GM19438 (cell line): ENCODE data around the gene PHRF1.

Experiments used
- ATAC-seq: cut with Tn5 transposase; IDR thresholded peaks from one replicate; pipeline ENCODE4 v1.9.1; 2021; ENCODE audit warnings: low read depth; ENCODE audit not compliant: unreplicated experiment

PHRF1 gene

GRCh38 chr11:557328-558132 is 18.7 kb upstream of the PHRF1 start:
- ATAC-seq: no peak

GRCh38 chr11:558503-558902 is 17.8 kb upstream of the PHRF1 start:
- ATAC-seq: no peak

GRCh38 chr11:559020-559620 is 17.1 kb upstream of the PHRF1 start:
- no peak for ATAC-seq

GRCh38 chr11:559712-560304 is 16.5 kb upstream of the PHRF1 start:
- no peak for ATAC-seq

- peak; percentile 61 for ATAC-seq
Measured at GRCh38 chr11:560305-561147, 15.7 kb upstream of the PHRF1 start, which contains the start of the genes LMNTD2 and RASSF7. LMNTD2 (minus strand) TSS chr11:560738; CDS start chr11:560716, 22 bp downstream. RASSF7 (plus strand) TSS chr11:560970; CDS start chr11:561769, 799 bp downstream.

GRCh38 chr11:561148-562003 is 14.9 kb upstream of the PHRF1 start:
- peak; percentile 20 for ATAC-seq

- ATAC-seq: no peak
Measured at GRCh38 chr11:562046-562645, 14.1 kb upstream of the PHRF1 start.

- no peak for ATAC-seq
Measured at GRCh38 chr11:563066-563811, 13.0 kb upstream of the PHRF1 start.

- ATAC-seq: no peak
Measured at GRCh38 chr11:563812-564578, 12.3 kb upstream of the PHRF1 start.

GRCh38 chr11:565921-566509 is 10.3 kb upstream of the PHRF1 start:
- no peak for ATAC-seq

GRCh38 chr11:567011-567628 is 9.2 kb upstream of the PHRF1 start:
- no peak for ATAC-seq

GRCh38 chr11:567629-568292 is 8.5 kb upstream of the PHRF1 start:
- ATAC-seq: peak; percentile 19

- peak; percentile 89 for ATAC-seq
Measured at GRCh38 chr11:568306-569157, 7.7 kb upstream of the PHRF1 start.

- ATAC-seq: no peak
Measured at GRCh38 chr11:569158-569885, 6.9 kb upstream of the PHRF1 start.

GRCh38 chr11:571802-572185 is 4.5 kb upstream of the PHRF1 start:
- no peak for ATAC-seq
